ENCODE results near the gene NSUN4.

The NSUN4 gene

DNA sequence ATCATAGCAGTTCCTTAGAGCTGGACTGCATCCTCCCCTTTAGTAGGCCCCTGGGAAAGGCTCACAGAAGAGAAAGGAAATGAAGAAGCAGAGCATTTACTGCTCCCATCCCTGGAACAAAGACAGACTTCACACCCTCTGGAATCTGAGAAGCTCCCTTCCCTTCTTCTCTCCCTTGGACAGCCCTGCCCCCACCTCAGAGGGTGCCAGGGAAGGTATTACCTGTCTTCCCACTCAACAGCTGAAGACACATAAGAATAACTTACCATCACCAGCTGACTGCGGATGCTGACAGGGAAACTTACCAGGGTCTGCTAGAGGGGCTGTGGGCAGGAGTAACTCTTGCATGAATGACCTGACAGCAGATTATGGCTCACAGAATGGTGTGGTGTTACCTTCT is 39.4 kb downstream of the NSUN4 start:
- Histone ChIP-seq H3K4me1 (ENCODE audit: insufficient read depth, insufficient read length) (peaks cover 3% of the 10 kb centered on the region), H3K36me3 (ENCODE audit: insufficient read depth, insufficient read length, low read length) (no peaks in the 10 kb centered on the region), H3K27me3 (ENCODE audit: insufficient read depth, insufficient read length) (no peaks in the 10 kb centered on the region), H3K9ac (ENCODE audit: insufficient read length, low read depth) (no peak overlapping the region), H3K4me3 (ENCODE audit: insufficient read length, low read depth) (no peak overlapping the region), H3K9me3 (ENCODE audit: insufficient read depth, low read length) (peaks cover 30% of the 10 kb centered on the region)
- DNase-seq (ENCODE audit: low read depth, low spot score) = no peak
- TF ChIP-seq SUZ12 (IDR thresholded peaks at IDR 0.05; ENCODE audit: extremely low read depth, insufficient read depth, insufficient read length) = no peak
- TF ChIP-seq ZNF274 (IDR thresholded peaks at IDR 0.05; ENCODE audit: low read depth, low read length) = no peak
- no peak for TF ChIP-seq YY1 (IDR thresholded peaks at IDR 0.05; ENCODE audit: insufficient read depth, insufficient read length)

DNA sequence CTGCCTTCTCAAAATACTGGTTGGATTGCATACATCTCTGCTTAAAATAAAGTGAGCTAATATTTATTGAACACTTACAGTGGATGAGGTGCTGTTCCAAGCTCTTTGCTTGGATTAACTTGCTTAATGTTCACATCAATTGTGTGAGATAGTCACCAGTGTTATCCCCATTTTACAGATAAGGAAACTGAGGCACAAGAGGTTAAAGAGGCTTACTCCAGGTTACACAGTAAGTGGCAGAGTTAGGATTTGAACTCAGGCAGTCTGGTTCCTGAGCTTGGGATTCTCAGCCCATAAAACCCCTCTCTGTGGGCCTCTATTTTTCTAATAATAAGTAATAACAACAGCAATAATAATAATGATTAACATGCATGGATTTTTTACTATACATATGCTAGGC is 39.9 kb downstream of the NSUN4 start:
- Histone ChIP-seq H3K27me3 (ENCODE audit: insufficient read depth, insufficient read length) (no peaks in the 10 kb centered on the region), H3K4me3 (ENCODE audit: insufficient read length, low read depth) (no peak overlapping the region), H3K4me1 (ENCODE audit: insufficient read depth, insufficient read length) (peaks cover 3% of the 10 kb centered on the region), H3K9me3 (ENCODE audit: insufficient read depth, low read length) (peaks cover 31% of the 10 kb centered on the region), H3K9ac (ENCODE audit: insufficient read length, low read depth) (no peak overlapping the region), H3K36me3 (ENCODE audit: insufficient read depth, insufficient read length, low read length) (no peaks in the 10 kb centered on the region)
- DNase-seq (ENCODE audit: low read depth, low spot score) = no peak
- TF ChIP-seq YY1 (IDR thresholded peaks at IDR 0.05; ENCODE audit: insufficient read depth, insufficient read length) = no peak

- H3K9ac ChIP-seq (ENCODE audit: insufficient read length, low read depth) = no peak overlapping the region
- H3K4me3 ChIP-seq (ENCODE audit: insufficient read length, low read depth) = no peak overlapping the region
- peaks cover 10% of the 10 kb centered on the region for H3K4me1 ChIP-seq (ENCODE audit: insufficient read depth, insufficient read length)
- H3K36me3 ChIP-seq (ENCODE audit: insufficient read depth, insufficient read length, low read length) = no peaks in the 10 kb centered on the region
- TF ChIP-seq SUZ12 (IDR thresholded peaks at IDR 0.05; ENCODE audit: extremely low read depth, insufficient read depth, insufficient read length) (no peak), YY1 (IDR thresholded peaks at IDR 0.05; ENCODE audit: insufficient read depth, insufficient read length) (no peak), ZNF274 (IDR thresholded peaks at IDR 0.05; ENCODE audit: low read depth, low read length) (no peak)
- no peak for DNase-seq (ENCODE audit: low read depth, low spot score)
- peaks cover 33% of the 10 kb centered on the region for H3K9me3 ChIP-seq (ENCODE audit: insufficient read depth, low read length)
- H3K27me3 ChIP-seq (ENCODE audit: insufficient read depth, insufficient read length) = peaks cover 37% of the 10 kb centered on the region
Measured at GRCh38 chr1:46393510-46393909, 52.9 kb downstream of the NSUN4 start.

- Histone ChIP-seq H3K9ac (ENCODE audit: insufficient read length, low read depth) (peak within 1 kb of the TSS; percentile 90), H3K27me3 (ENCODE audit: insufficient read depth, insufficient read length) (peaks cover 37% of the 10 kb centered on the region), H3K4me1 (ENCODE audit: insufficient read depth, insufficient read length) (peaks cover 10% of the 10 kb centered on the region), H3K9me3 (ENCODE audit: insufficient read depth, low read length) (peaks cover 33% of the 10 kb centered on the region), H3K4me3 (ENCODE audit: insufficient read length, low read depth) (peak within 1 kb of the TSS; percentile 75), H3K36me3 (ENCODE audit: insufficient read depth, insufficient read length, low read length) (no peaks in the 10 kb centered on the region)
- DNase-seq (ENCODE audit: low read depth, low spot score) = peak; percentile 57
- TF ChIP-seq ZNF274 (IDR thresholded peaks at IDR 0.05; ENCODE audit: low read depth, low read length) = no peak
- no peak for TF ChIP-seq SUZ12 (IDR thresholded peaks at IDR 0.05; ENCODE audit: extremely low read depth, insufficient read depth, insufficient read length)
- no peak for TF ChIP-seq YY1 (IDR thresholded peaks at IDR 0.05; ENCODE audit: insufficient read depth, insufficient read length)
Measured at GRCh38 chr1:46394108-46394871, 53.7 kb downstream of the NSUN4 start, which contains the start of gene FAAH. FAAH (plus strand) TSS chr1:46394317; CDS start chr1:46394349, 32 bp downstream.

DNA sequence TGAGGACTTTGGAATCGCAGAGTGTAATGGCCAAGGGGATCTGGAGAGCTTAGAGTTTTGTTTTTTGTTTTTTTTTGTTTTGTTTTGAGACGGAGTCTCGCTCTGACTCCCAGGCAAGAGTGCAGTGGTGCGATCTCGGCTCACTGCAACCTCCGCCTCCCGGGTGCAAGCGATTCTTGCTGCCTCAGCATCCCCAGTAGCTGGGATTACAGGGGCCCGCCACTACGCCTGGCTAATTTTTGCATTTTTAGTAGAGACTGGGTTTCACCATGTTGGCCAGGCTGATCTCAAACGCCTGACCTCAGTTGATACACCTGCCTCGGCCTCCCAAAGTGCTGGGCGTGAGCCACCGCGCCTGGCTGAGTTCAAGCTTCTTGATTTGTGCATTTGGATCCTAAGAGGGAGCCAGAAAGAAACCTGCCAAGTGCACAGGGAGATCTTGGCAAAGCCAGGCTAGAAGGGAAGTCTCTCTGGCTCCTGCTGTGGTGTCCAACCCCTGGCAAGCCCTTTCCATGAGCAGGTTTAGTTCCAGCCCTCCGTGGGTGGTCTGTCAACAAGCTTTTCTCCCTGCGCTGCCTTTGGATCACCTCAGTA is 54.4 kb downstream of the NSUN4 start:
- peaks cover 10% of the 10 kb centered on the region for H3K4me1 ChIP-seq (ENCODE audit: insufficient read depth, insufficient read length)
- peak overlapping the region; percentile 75 for H3K4me3 ChIP-seq (ENCODE audit: insufficient read length, low read depth)
- peak overlapping the region; percentile 90 for H3K9ac ChIP-seq (ENCODE audit: insufficient read length, low read depth)
- peaks cover 33% of the 10 kb centered on the region for H3K9me3 ChIP-seq (ENCODE audit: insufficient read depth, low read length)
- H3K27me3 ChIP-seq (ENCODE audit: insufficient read depth, insufficient read length) = peaks cover 37% of the 10 kb centered on the region
- H3K36me3 ChIP-seq (ENCODE audit: insufficient read depth, insufficient read length, low read length) = no peaks in the 10 kb centered on the region
- TF ChIP-seq YY1 (IDR thresholded peaks at IDR 0.05; ENCODE audit: insufficient read depth, insufficient read length) = no peak
- DNase-seq (ENCODE audit: low read depth, low spot score) = no peak

DNA sequence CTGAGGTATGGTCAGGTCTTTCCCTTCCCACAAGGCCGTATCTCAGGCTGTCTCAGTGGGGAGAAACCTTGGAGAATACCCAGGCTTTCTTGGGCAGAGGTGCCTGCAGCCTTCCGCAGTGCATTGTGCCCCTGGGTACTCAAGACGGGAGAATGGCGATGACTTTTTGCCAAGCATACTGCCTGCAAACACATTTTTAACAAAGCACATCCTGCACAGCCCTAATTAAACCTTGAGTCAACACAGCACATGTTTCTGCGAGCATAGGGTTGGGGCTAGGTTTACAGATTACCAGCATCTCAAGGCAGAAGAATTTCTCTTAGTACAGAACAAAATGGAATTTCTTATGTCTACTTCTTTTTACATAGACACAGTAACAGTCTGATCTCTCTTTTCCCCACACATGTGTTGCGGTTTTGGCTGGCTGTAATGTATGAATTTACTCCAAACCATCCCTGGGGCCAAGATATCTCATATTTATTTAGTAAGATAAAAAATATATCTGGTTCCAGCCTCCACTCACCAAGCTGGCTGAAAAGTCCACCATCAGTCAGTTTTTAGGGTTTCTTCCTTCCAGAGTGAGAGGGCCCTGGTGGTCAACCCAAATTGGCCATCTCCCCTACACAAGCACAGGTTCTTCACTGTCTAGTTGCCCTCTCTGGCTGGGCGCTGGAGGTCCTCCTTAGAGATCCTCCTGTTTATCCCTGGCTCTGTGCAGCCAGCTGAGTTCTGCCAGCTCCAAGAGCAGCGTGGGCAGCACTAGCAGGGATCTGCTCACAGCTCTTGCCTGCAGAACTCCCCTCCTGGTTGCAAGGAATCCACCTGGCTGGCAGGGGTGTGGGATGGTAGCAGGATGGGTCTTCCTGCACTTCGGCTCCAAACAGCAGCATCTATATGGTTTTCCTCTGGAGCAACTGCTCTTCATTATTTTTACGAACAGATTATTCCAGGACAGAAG is 56.1 kb downstream of the NSUN4 start:
- Histone ChIP-seq H3K9ac (ENCODE audit: insufficient read length, low read depth) (no peak overlapping the region), H3K36me3 (ENCODE audit: insufficient read depth, insufficient read length, low read length) (no peaks in the 10 kb centered on the region), H3K27me3 (ENCODE audit: insufficient read depth, insufficient read length) (peaks cover 37% of the 10 kb centered on the region), H3K4me1 (ENCODE audit: insufficient read depth, insufficient read length) (peaks cover 17% of the 10 kb centered on the region), H3K9me3 (ENCODE audit: insufficient read depth, low read length) (peaks cover 23% of the 10 kb centered on the region), H3K4me3 (ENCODE audit: insufficient read length, low read depth) (no peak overlapping the region)
- TF ChIP-seq YY1 (IDR thresholded peaks at IDR 0.05; ENCODE audit: insufficient read depth, insufficient read length) = no peak
- no peak for DNase-seq (ENCODE audit: low read depth, low spot score)

DNA sequence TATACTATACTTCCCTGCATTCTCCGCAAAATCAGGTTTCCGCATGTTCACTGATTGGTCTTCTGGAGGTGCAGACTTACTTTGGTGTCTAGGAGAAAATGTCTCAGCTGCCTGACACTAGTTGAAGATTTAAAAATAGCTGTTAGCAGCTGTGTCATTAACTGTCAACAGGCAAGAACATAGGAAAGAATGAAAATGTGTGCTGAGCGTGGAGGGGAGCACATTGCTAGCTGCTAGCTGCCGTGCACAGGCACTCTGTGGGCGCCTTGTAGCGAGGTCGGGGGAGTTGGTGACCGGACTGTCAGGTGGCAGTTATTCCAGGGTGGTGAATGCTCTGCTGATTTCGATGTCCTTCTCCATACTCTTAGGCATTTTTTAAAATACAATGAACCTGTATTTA is 58.7 kb downstream of the NSUN4 start:
- Histone ChIP-seq H3K9me3 (ENCODE audit: insufficient read depth, low read length) (no peaks in the 10 kb centered on the region), H3K4me3 (ENCODE audit: insufficient read length, low read depth) (no peak overlapping the region), H3K9ac (ENCODE audit: insufficient read length, low read depth) (no peak overlapping the region), H3K36me3 (ENCODE audit: insufficient read depth, insufficient read length, low read length) (no peaks in the 10 kb centered on the region), H3K27me3 (ENCODE audit: insufficient read depth, insufficient read length) (peaks cover 28% of the 10 kb centered on the region), H3K4me1 (ENCODE audit: insufficient read depth, insufficient read length) (peaks cover 23% of the 10 kb centered on the region)
- TF ChIP-seq ZNF274 (IDR thresholded peaks at IDR 0.05; ENCODE audit: low read depth, low read length) (no peak), SUZ12 (IDR thresholded peaks at IDR 0.05; ENCODE audit: extremely low read depth, insufficient read depth, insufficient read length) (no peak), YY1 (IDR thresholded peaks at IDR 0.05; ENCODE audit: insufficient read depth, insufficient read length) (no peak)
- DNase-seq (ENCODE audit: low read depth, low spot score) = no peak
